PFSK-1 (cell line): ENCODE measurements around the gene NPHS1.

ENCODE experiments used
- FOXP2 ChIP-seq: optimal IDR thresholded peaks from 2 replicates; pipeline ENCODE3; 2011; ENCODE audit warnings: borderline replicate concordance, control low read depth, inconsistent platforms; ENCODE audit not compliant: insufficient read depth; ENCODE audit errors: extremely low read length, extremely low read depth
- POLR2AphosphoS5 ChIP-seq: IDR thresholded peaks from 2 replicates; pipeline ENCODE4 v1.6.1; 2012; ENCODE audit warnings: low read depth, mild to moderate bottlenecking, control low read depth, low read length, moderate library complexity
- SIN3A ChIP-seq: IDR thresholded peaks from 2 replicates; pipeline ENCODE4 v1.6.1; 2012; ENCODE audit warnings: mild to moderate bottlenecking, low read length, moderate library complexity, borderline replicate concordance; ENCODE audit not compliant: insufficient read depth
- TAF1 ChIP-seq: IDR thresholded peaks from 2 replicates; pipeline ENCODE4 v1.6.1; 2012; ENCODE audit warnings: low read length, control low read depth, borderline replicate concordance; ENCODE audit not compliant: insufficient read depth
- TF ChIP-seq, protein P1 (sequence below), 2 experiments: IDR thresholded peaks; 2 replicates each; pipeline versions ENCODE4 v1.6.1 to v1.8.0; 2011 to 2012; ENCODE audit warnings: low read depth in 2 of 2, low read length in 2 of 2, control low read depth in 1 of 2, inconsistent platforms in 1 of 2, mild to moderate bottlenecking in 1 of 2, moderate library complexity in 1 of 2; ENCODE audit not compliant: insufficient read depth in 1 of 2

NPHS1 gene

DNA sequence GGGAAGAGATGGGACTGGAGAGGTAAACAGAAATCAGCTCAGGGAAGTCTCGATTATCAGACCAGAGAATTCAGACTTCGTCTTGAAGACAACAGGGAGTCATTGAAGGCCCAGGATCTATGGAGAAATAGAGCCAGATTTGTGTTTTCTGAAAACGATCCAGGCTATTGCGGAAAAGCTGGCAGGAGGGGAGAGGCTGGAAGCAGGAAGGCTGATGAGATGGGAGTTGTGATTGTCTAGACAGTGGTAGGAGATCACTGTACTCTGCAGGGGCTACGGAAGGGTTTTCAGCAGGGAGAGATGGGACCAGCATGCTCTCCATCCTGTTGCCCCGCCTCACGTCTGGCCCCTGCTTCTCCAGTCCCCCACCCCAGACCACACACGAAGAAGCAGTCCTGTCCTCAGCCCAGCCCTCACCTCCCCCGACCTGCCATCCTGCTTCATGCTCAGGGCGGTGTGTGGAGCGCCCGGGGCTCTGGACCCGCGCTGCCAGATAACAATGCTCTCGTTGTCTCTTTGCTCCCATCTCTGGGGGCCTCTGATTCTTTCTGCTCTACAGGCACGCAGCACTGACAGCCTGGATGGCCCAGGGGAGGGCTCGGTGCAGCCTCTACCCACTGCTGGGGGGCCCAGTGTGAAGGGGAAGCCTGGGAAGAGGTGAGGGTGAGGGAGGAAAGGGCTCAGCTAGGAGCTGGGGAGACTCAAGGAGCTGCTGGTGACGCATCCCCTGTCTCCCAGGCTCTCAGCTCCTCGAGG lies 75.0 kb downstream of the NPHS1 start:
- TF ChIP-seq POLR2AphosphoS5: no peak
- no peak for TF ChIP-seq SIN3A
- TF ChIP-seq, protein P1, sequence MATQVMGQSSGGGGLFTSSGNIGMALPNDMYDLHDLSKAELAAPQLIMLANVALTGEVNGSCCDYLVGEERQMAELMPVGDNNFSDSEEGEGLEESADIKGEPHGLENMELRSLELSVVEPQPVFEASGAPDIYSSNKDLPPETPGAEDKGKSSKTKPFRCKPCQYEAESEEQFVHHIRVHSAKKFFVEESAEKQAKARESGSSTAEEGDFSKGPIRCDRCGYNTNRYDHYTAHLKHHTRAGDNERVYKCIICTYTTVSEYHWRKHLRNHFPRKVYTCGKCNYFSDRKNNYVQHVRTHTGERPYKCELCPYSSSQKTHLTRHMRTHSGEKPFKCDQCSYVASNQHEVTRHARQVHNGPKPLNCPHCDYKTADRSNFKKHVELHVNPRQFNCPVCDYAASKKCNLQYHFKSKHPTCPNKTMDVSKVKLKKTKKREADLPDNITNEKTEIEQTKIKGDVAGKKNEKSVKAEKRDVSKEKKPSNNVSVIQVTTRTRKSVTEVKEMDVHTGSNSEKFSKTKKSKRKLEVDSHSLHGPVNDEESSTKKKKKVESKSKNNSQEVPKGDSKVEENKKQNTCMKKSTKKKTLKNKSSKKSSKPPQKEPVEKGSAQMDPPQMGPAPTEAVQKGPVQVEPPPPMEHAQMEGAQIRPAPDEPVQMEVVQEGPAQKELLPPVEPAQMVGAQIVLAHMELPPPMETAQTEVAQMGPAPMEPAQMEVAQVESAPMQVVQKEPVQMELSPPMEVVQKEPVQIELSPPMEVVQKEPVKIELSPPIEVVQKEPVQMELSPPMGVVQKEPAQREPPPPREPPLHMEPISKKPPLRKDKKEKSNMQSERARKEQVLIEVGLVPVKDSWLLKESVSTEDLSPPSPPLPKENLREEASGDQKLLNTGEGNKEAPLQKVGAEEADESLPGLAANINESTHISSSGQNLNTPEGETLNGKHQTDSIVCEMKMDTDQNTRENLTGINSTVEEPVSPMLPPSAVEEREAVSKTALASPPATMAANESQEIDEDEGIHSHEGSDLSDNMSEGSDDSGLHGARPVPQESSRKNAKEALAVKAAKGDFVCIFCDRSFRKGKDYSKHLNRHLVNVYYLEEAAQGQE (IDR thresholded peaks at IDR 0.05; ENCODE audit: insufficient read depth in 1 of 2, low read depth in 2 of 2, low read length in 2 of 2): no peak
- TF ChIP-seq TAF1: no peak
- TF ChIP-seq FOXP2: no peak

DNA sequence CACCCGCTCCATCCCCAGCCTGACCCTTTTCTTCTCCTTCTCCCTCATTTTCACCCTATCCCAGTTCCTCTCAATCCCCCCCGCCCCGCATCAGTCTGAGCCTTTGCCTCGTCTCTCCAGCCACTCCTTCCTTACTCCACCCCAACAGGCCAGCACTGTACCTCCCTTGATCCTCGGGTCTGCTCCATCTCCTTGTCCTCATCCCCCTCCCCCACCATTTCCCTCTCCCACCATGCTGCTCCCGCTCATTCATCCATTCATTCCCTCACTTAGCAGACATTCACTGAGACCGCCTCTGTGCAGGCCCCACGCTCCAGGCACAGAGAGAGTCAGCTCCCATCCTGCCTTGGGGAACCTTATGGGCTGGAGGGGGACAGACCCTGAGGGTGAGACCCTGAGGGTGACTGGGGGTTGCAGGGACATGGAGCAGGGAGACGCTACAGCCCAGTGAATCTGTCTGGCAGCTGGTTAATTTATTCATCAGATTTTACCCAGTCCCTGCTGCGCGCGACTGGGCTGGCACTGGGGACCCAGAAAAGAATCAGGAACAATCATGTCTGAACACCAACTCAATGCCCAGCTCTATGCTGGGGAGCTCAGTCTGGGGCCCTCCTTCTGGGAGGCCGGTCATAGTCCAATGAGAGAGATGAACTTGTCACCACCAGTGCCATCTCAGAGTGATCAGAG lies 76.1 kb downstream of the NPHS1 start:
- TF ChIP-seq SIN3A: no peak
- TF ChIP-seq POLR2AphosphoS5: no peak
- no peak for TF ChIP-seq TAF1
- TF ChIP-seq FOXP2: no peak
- TF ChIP-seq, protein P1 (IDR thresholded peaks at IDR 0.05; ENCODE audit: insufficient read depth in 1 of 2, low read depth in 2 of 2, low read length in 2 of 2): no peak
